Ovary (tissue), 9 donors: ENCODE data around the gene MYADML2. TPM values are rescaled to one million over a fixed set of nuclear protein-coding genes. Genes with fewer than 3 reads are reported as not detected.

Source experiments
- DNase-seq, 5 donors: peaks; one replicate each; pipeline ENCODE4 v3.0.0-alpha.2; 2019 to 2020
- H3K27ac ChIP-seq, 2 donors: fragments of 200-600 bp; one replicate each; pipeline versions ENCODE4 v1.5.1 to v1.8.0; 2019 to 2022
- H3K27me3 ChIP-seq: fragments of 200-600 bp; one replicate; pipeline ENCODE4 v1.8.0; 2022
- H3K36me3 ChIP-seq: fragments of 200-600 bp; sonication (generic); one replicate; pipeline ENCODE4 v1.5.1; 2019
- H3K4me1 ChIP-seq: one replicate; pipeline ENCODE4 v1.8.1; 2013; ENCODE audit warnings: mild to moderate bottlenecking, moderate library complexity; ENCODE audit not compliant: insufficient read depth
- H3K4me3 ChIP-seq: fragments of 200-600 bp; sonication (generic); one replicate; pipeline ENCODE4 v1.5.1; 2017
- H3K9me3 ChIP-seq, 2 donors: fragments of 200-600 bp in 1 of 2; sonication (generic) in 1 of 2; one replicate each; pipeline versions ENCODE4 v1.5.1 to v1.8.1; 2013 to 2019; ENCODE audit warnings: mild to moderate bottlenecking in 1 of 2, moderate library complexity in 1 of 2
- EP300 ChIP-seq: sonication (generic); formaldehyde crosslinking; IDR thresholded peaks from one replicate; pipeline ENCODE4 v1.6.1; 2017; ENCODE audit warnings: antibody characterized with exemption
- POLR2A ChIP-seq: fragments of 450-650 bp; IDR thresholded peaks from one replicate; pipeline ENCODE4 v1.6.1; 2017; ENCODE audit warnings: antibody characterized with exemption, mild to moderate bottlenecking, moderate library complexity
- WGBS, 3 donors: extraction: QIAGEN DNeasy Blood & Tissue Kit in 1 of 3; methylation state at CpG; one replicate each; pipeline versions ENCODE4 v1.1.5 to v1.1.7; 2013 to 2017; 5-methylcytosine and 5-hydroxymethylcytosine counted together
- intact Hi-C, 4 donors: fragments of 100-400 bp; cut with DNase I; formaldehyde crosslinking; loops; one replicate each; pipeline versions ENCODE4 v1.11.0 to v1.15.1; 2022 to 2023
- polyA plus RNA-seq, 2 donors: library from polyadenylated mRNA; stranded (reverse); fragments of 200-250 nt in 1 of 2; fragments of 350-450 nt in 1 of 2; fragmentation: Illumina TruSeq in 1 of 2; extraction: RNeasy Lipid Tissue Mini Kit (QIAGEN cat#74804) in 1 of 2; gene quantifications; one replicate each; pipeline ENCODE4 v1.2.3, GENCODE V29; 2013 to 2014
- total RNA-seq, 7 donors: library from RNA; depleted of rRNA in 2 of 7; stranded (reverse); fragments of >200 nt in 2 of 7; fragmentation: NEBNext Ultra II Directional in 3 of 7; extraction: Animal tissue kit (Norgen Biotek cat#: 25700) in 3 of 7; gene quantifications; one replicate each; pipeline versions ENCODE4 v1.1.0 to v1.2.4, GENCODE V29; 2016 to 2023
- TF ChIP-seq, protein P1 (sequence below), 3 donors: fragments of 450-650 bp in 2 of 3; fragments of 200-600 bp in 1 of 3; IDR thresholded peaks; one replicate each; pipeline versions ENCODE4 v1.5.1 to v1.8.0; 2016 to 2022; ENCODE audit warnings: antibody characterized with exemption in 3 of 3, mild to moderate bottlenecking in 1 of 3
- donor health status: DM: no; HTN: no; CAD: no; lungs with moderate emphysema.
- donor health status: DM: no; HTN: no; CAD: no.
- donor health status: Bipolar disorder and iron deficiency.
- donor health status: DM: yes; HTN: yes; CAD: no.
- donor health status: DM: no; HTN: no; CAD: no.
- donor health status: DM: yes; HTN: yes; CAD: no.

MYADML2 gene
- total and polyA plus RNA-seq, 9 donors, result not detected

DNA sequence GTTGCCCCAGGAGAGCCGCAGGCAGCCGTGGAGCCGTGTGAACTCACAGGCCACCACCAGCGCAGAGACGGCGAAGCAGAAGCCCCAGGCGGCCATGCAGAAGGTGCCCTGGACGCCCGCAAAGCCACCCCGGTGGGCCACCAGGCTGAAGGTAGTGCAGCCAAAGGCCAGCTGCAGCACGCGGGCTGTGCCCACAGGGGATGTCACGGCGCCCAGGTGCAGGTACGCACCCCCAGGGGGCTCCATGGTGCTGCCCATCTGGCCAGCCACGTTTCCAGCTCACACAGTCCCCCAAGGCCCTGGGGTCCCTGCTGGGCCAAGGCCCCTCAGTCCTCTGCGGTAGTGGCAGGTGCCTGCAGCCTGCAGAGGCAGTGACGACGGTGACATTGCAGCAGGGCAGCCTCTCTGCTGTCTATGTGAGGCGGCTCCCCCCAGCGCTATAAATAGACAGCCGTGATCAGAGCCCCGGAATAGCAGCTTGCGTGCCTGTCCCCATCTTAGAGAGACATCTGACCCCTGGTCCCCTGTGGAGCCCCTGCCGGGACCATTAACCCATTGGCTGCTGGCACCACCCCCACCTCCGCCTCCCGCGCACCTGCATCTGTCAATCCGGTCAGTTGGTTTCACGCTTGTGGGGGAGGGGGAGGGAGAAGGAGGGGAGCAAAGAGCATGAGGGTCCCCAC lies 5.4 kb downstream of the MYADML2 start:
- TF ChIP-seq POLR2A (no peak), EP300 (no peak)
- TF ChIP-seq, protein P1, sequence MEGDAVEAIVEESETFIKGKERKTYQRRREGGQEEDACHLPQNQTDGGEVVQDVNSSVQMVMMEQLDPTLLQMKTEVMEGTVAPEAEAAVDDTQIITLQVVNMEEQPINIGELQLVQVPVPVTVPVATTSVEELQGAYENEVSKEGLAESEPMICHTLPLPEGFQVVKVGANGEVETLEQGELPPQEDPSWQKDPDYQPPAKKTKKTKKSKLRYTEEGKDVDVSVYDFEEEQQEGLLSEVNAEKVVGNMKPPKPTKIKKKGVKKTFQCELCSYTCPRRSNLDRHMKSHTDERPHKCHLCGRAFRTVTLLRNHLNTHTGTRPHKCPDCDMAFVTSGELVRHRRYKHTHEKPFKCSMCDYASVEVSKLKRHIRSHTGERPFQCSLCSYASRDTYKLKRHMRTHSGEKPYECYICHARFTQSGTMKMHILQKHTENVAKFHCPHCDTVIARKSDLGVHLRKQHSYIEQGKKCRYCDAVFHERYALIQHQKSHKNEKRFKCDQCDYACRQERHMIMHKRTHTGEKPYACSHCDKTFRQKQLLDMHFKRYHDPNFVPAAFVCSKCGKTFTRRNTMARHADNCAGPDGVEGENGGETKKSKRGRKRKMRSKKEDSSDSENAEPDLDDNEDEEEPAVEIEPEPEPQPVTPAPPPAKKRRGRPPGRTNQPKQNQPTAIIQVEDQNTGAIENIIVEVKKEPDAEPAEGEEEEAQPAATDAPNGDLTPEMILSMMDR (IDR thresholded peaks at IDR 0.05), result no peak
- peak in 1 of 5 donors; percentile 23 for DNase-seq
- WGBS, 3 donors, result 35 to 51% (median 44%) methylated on average over 29 to 30 of the region's 30 CpGs
- no peak overlapping the region for H3K4me3 ChIP-seq
- no peaks in the 10 kb centered on the region for H3K27me3 ChIP-seq
- H3K9me3 ChIP-seq, result no peaks in the 10 kb centered on the region
- no peaks in the 10 kb centered on the region for H3K36me3 ChIP-seq
- intact Hi-C loops, result no loop called here
- H3K4me1 ChIP-seq, result peaks cover 5% of the 10 kb centered on the region
- no peak overlapping the region for H3K27ac ChIP-seq

DNA sequence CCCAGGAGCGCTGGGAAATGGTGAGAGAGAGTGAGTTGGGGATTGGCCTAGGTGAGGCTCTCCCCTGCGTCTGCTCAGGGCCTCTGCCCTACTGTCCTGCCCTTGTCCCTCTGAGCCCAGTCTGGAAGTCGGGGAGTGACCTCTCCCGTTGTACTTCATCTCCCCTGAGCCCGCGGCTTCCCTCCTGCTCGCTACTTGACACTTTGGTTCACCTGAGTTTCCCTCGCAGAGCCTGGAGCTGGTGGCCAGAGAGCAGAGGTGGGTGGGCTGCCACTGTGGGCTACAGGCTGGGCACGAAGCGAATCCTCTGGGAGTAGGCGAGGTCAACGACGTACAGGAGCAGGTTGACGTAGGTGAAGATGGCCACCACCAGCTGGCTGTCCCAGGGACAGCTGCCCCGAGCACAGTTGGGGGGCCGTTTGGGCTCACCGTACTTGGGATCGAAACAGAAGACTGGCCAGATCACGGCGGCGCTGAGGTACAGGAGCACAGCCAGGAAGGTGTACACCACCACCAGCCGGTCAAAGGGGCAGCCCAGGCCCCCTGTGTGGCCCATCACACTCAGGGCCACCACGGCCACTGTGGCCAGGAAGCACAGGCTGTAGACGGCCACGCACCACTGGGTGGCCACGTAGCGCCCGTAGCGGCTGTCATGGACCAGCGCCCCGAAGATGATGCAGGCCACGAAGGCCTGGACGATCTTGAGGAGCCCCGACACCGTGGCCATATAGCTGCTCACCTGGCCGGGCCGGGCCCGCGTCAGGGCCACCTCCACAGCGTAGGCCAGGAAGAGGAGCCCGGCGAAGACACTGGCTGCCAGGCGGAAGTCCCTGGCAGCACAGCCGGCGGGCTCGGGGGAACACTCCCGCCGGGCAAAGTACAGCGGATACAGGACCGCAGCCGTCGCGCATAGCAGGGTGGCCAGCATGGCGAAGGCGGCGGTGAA lies 6.2 kb downstream of the MYADML2 start:
- H3K27me3 ChIP-seq, result no peaks in the 10 kb centered on the region
- 84 to 90% (median 88%) methylated on average over 54 to 56 of the region's 56 CpGs for WGBS, 3 donors
- DNase-seq, result peak in 1 of 5 donors; percentile 21
- TF ChIP-seq EP300 (no peak), POLR2A (no peak)
- TF ChIP-seq, protein P1 (IDR thresholded peaks at IDR 0.05), result no peak
- no peaks in the 10 kb centered on the region for H3K9me3 ChIP-seq
- no peaks in the 10 kb centered on the region for H3K36me3 ChIP-seq
- peaks cover 6% of the 10 kb centered on the region for H3K4me1 ChIP-seq
- intact Hi-C loops, result no loop called here
- no peak overlapping the region for H3K4me3 ChIP-seq
- H3K27ac ChIP-seq, result no peak overlapping the region

GRCh38 chr17:81939881-81940385 lies 7.1 kb downstream of the MYADML2 start:
- WGBS, 3 donors, result 52 to 56% (median 52%) methylated on average over 18 to 21 of the region's 21 CpGs
- no peaks in the 10 kb centered on the region for H3K27me3 ChIP-seq
- H3K9me3 ChIP-seq, result no peaks in the 10 kb centered on the region
- no peak overlapping the region for H3K4me3 ChIP-seq
- peak in 4 of 5 donors; percentile 48 to 66 (median 58) for DNase-seq
- H3K4me1 ChIP-seq, result peaks cover 6% of the 10 kb centered on the region
- intact Hi-C loops, result no loop called here
- TF ChIP-seq, protein P1 (IDR thresholded peaks at IDR 0.05), result no peak
- TF ChIP-seq POLR2A, result no peak
- TF ChIP-seq EP300, result no peak
- H3K27ac ChIP-seq, result no peak overlapping the region
- H3K36me3 ChIP-seq, result no peaks in the 10 kb centered on the region

DNA sequence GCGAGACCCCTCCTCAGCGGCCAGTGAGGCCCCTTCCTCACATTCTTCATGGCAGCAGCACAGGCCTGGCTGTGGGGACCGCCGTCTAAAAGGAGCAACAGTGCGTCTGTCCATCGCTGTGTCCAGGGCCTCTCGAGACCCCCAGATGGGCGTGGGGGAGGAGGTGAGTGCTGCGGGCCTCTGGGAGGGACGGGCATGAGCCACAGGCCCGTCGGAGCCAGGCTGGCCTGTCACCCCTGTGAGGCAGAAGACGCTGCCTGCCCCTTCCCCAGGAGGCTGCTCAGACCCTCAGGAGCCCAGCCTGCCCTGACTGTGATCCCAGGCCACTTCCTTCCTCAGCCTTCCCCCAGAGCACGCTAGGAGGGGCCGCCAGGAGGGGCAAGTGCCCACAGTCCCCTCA lies 7.8 kb downstream of the MYADML2 start:
- 55 to 70% (median 70%) methylated on average over 13 to 15 of the region's 15 CpGs for WGBS, 3 donors
- intact Hi-C loops, result no loop called here

More for the DNA sequence above, 7.8 kb downstream of the MYADML2 start:
- no peaks in the 10 kb centered on the region for H3K36me3 ChIP-seq
- H3K27ac ChIP-seq, result no peak overlapping the region
- no peaks in the 10 kb centered on the region for H3K27me3 ChIP-seq
- H3K4me1 ChIP-seq, result peaks cover 6% of the 10 kb centered on the region
- DNase-seq, result peak in 2 of 5 donors; percentile 18 to 21
- H3K4me3 ChIP-seq, result no peak overlapping the region
- TF ChIP-seq, protein P1 (IDR thresholded peaks at IDR 0.05), result no peak
- TF ChIP-seq POLR2A (no peak), EP300 (no peak)
- H3K9me3 ChIP-seq, result no peaks in the 10 kb centered on the region
